ENCODE results near the gene LAMP1.
"Not testable (repeated sequence)": the region's sequence is repeated elsewhere in the genome, so short reads cannot be mapped to it uniquely, and the experiment has no call there.

The LAMP1 gene, protein sequence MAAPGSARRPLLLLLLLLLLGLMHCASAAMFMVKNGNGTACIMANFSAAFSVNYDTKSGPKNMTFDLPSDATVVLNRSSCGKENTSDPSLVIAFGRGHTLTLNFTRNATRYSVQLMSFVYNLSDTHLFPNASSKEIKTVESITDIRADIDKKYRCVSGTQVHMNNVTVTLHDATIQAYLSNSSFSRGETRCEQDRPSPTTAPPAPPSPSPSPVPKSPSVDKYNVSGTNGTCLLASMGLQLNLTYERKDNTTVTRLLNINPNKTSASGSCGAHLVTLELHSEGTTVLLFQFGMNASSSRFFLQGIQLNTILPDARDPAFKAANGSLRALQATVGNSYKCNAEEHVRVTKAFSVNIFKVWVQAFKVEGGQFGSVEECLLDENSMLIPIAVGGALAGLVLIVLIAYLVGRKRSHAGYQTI

DNA sequence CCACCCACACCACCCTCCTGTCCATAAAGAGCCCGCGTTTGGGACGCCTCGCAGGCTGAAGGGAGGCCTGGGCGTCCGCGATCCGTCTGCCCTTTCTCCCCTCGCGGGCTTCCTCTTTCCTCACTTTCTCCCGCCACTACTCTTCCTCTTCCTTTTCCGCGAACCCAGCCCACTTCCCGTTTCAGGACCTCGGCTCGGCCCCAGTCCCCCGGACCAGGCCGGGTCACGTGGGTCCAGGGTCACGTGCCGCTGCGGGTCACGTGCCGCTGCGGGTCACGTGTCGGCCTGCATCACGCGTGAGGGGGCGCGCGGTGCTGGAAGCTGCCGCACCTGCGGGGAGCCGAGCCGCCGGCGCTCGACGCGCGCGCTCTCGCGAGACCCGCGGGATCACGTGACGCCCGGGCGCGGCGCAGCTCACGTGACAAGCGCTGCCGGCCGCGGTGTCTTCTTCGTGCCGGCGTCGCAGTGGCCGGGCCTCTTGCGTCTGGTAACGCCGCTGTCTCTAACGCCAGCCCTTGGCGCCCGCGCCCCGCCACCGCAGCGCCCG lies at the start of gene LAMP1:
TSS of gene LAMP1 (plus strand) at position 417 of the 547 bp plus-strand sequence. CDS start 196 bp downstream, outside the sequence.
- DNase-seq (ENCODE audit: low read depth, low spot score) = peak; percentile 99

DNA sequence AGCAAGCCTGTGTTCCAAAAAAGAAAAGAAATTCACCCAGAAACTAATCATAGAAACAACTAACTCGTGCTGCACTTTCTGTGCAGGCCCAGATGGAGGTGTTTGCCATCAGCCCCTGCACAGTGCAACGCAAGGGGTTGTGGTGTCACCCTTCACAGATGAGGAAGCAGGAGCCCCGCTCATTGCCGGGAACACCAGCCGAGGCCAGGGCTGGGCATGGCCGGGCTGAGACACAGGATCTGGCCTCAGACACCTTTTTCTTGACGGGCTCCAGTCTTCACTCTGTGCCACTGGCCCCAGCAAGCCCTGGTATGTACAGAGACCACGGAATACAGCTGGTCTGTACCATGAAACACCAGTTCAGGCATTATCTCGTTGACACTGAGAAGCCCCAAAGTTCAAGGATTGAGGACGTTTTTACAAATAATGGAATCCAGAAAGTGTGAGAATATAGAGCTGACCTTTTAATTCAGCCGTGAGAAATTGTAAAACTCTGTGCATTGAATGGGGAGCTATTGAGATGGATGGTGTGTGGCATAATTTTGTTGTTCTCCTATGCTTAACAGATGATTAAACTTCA lies 44.4 kb upstream of the LAMP1 start:
- DNase-seq (ENCODE audit: low read depth, low spot score) = no peak

DNA sequence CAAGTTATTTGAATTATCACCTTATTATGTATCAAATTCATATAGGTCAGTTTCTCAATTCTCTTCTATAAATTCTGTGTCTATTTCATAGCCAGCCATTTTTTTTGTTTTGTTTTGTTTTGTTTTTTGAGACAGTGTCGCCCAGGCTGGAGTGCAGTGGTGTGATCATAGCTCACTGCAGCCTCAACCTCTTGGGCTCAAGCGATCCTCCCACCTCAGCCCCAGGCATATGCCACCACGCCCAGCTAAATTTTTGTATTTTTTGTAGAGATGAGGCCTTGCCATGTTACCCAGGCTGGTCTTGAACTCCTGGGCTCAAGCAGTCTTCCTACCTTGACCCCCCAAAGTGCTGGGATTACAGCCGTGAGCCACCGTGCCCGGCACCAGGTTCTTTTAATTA lies 39.1 kb upstream of the LAMP1 start:
- not testable (repeated sequence) for DNase-seq (ENCODE audit: low read depth, low spot score)

DNA sequence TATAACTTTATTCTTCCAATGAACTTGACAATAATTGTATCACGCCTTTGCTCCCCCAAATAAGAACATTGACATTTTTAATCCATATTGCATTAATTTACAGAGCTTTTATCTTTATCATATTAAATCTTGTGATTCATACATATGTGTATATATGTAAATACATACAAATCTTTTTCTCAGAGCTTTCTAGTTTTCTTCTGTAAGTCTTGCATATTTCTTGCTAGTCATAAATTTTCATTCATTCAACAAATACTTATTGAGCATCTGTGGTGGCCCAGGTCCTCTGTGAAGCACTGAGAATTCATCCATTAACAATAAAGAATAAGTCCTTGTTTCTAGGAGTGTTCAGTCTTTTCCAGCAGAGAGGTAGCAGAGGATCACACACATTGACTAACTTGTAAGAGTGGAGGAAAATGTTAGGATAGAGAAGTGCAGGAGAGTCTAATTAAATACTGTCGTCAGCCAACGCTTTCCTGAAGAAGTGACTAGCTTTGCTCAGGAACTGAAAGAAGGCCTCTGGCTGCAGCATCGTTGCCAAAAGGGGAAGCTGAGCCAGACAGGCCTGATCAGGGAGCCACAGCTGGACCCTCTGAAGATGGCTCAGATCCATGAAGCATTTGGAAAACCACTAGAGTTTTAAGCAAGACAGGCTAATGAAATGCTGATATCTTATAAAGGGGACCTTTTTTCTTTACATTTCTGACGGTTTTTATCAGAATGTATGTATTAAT lies 38.6 kb upstream of the LAMP1 start:
- no peak for DNase-seq (ENCODE audit: low read depth, low spot score)

DNA sequence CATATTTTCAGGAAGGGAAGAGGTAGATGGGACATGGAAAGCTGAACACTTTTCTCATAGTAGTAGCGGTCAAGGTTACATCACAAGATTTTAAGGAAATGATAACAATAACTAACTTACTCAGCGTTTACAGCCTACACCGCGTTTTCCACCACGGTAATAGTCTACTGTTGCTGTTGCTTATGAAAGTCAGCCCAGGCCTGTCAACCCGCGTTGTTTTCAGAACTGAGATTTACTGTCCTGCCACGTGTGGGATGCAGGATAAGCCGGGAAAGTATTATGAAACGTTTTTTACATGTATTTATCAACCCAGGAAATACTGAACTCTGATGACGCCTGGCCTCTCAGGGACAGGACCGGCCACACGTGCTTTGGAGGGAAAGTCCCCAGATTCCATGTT lies 36.0 kb upstream of the LAMP1 start:
- no peak for DNase-seq (ENCODE audit: low read depth, low spot score)

DNA sequence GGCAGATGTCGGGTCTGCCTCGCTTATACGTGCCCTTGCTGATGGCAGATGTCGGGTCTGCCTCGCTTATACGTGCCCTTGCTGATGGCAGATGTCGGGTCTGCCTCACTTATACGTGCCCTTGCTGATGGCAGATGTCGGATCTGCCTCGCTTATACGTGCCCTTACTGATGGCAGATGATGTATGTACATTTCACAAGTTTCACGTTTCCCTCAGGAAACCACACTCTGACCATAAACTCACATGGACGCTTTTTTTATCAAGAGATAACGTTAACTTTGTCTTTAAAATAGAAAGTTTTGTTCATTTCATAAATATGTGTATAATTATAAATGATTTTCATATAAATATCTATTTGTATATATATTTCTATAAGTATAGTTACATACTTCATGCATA lies 34.0 kb upstream of the LAMP1 start:
- not testable (repeated sequence) for DNase-seq (ENCODE audit: low read depth, low spot score)

DNA sequence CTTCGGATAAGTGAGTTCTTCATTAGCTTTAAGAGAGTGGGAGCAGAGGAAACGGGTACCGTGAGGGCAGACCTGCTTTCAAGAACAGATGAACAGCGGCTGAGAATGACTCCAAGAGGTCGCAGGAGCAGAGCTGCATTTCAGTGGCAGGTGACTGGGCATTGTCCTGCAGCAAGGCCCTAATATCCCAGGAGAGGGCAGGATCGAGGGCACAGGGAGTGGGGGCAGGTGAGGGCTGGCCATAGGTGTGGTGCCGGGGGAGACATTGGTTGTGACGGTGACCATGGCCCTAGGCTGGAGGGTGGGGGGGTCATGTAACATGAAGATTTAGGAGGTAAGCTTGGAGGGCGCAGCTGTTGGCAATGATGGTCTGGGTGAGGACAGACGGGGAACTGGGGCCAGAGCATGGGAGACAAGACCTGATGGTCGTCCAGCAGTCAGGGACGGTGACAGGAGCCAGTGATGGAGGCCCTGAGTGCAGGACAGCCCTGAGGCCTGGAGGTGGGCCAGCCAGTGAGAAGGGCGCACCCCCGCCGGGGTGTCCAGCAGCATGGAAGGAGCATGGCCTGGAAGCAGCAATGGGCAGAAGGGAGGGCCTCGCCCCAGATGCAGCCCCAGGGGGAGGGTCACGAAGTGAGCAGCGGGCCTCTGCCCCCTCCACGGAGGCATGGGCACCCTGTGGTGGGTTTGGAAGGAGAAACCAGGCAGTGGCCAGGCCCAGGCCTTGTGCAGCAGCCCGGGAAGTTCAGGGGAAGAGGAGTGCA lies 29.2 kb upstream of the LAMP1 start:
- no peak for DNase-seq (ENCODE audit: low read depth, low spot score)

DNA sequence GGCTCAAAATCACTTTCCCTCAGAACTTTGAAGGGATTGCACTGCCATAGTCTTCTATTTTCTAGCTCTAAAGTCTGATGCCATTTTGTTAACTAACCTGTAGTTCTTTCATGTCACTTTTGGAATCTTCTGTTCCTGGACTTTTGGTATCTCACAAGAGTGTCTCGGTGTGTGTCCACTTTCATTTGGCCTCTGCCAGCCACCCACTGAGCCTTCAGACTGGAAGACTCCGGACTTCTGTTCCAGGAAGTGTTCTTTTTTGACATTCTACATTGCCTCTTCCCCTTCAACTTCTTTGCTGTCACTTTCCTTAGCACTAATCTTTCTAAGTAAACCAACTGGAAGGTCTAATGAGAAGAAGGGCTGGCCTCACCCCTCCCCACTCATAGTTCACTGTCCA lies 25.0 kb upstream of the LAMP1 start:
- no peak for DNase-seq (ENCODE audit: low read depth, low spot score)

DNA sequence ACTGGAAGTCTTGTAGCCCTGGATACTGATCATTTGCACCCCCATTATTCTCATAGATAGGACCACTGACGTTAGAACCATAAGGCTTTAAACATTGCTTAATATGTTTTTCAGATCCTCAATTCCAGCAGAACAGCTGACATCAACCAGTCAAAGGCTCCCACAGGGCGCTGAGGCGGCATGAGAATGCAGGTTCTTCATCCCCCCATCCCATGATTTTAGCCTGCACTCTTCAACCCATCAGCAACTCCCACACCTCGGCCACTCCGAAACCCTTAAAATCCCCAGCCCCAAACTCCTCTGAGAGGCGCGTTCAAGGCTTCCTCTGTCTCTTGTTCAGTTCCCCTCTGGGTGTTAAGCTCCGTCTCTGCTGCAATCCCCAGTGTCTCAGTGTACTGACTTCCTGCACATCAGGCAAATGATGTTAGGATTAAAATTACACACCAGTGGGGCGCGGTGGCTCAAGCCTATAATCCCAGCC lies 24.3 kb upstream of the LAMP1 start:
- no peak for DNase-seq (ENCODE audit: low read depth, low spot score)

DNA sequence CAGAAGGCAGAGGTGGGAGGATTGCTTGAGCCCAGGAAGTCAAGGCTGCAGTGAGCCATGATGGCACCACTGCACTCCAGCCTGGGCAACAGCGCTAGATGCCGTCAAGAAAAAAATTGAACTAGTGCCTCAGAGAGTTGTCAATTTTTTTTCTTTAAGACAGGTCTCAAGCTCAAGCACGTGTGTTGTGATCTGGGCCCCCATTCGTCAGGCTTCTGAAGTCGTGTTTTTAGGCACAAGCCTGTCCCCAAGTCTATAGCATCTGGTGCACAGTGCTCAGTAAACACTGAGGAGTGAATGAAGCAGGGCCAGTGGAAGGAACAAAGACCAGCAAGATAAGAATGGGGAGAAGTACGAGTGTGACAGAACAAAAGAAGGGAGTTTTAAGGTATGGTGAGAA lies 23.7 kb upstream of the LAMP1 start:
- DNase-seq (ENCODE audit: low read depth, low spot score) = no peak

DNA sequence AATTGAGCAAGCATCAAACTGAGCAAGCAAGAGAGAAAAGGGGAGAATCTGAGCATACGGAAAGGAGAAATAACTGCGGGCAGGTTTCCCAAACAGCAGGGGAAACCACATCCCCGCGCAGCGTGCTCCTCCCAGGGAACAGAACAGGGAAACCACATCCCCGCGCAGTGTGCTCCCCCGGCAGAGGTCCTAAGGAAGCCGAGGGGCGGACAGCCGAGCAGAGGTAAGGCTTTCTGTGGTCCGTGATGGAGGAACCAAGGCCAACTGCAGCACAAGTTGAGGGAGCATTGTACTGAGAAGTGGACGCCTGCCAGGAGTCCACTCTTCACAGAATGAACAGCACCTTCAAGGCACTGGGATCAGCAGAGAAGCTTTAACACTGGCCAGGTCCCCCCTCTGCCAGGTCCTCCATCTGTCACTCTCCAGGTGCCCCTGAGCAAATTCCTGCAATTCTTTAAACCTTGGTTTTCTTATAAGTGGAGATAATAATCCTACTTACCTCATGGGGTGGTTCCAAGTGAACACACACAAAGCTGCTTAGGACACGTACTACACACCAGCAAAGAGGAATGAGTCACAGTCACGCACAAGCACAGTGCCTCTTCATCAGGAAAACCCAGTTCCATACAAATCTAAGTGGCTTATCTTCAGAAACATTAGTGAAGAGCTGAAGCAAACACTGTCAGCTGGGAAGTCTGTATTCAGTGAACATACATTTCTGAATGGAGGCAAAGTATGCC lies 23.0 kb upstream of the LAMP1 start:
- peak; percentile 12 for DNase-seq (ENCODE audit: low read depth, low spot score)

DNA sequence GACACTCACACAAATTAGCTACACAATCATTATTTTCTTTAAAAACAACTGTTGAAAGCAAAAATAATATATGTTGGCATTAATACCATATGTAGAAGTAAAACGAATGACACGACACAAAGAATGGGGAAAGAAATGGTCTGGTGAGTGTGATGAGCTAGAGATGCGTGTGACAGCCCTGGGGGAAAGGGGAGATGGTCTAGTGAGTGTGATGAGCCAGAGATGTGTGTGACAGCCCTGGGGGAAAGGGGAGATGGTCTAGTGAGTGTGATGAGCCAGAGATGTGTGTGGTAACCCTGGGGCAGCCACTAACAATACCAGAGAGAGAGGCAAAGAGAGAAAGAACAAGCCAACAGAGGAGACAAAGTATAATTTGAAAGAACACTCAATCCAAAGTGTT lies 22.3 kb upstream of the LAMP1 start:
- no peak for DNase-seq (ENCODE audit: low read depth, low spot score)

DNA sequence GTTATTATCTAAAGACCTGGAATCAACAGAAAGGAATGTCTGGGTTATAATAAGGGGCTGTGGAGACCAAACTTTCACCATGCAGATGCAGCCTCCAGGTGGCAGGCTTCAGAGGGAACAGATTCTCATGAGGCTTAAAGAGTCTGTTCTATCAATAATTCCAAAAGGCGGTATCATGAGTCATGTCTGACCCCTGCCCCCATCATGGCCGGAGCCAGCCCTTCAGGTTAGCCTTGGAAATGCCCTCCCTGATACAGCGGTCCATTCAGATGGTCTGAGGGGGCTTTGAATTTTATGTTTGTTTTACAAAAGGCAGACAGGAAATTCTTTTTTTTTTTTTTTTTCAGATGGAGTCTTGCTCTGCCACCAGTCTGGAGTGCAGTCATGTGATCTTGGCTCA lies 21.7 kb upstream of the LAMP1 start:
- peak; percentile 65 for DNase-seq (ENCODE audit: low read depth, low spot score)

DNA sequence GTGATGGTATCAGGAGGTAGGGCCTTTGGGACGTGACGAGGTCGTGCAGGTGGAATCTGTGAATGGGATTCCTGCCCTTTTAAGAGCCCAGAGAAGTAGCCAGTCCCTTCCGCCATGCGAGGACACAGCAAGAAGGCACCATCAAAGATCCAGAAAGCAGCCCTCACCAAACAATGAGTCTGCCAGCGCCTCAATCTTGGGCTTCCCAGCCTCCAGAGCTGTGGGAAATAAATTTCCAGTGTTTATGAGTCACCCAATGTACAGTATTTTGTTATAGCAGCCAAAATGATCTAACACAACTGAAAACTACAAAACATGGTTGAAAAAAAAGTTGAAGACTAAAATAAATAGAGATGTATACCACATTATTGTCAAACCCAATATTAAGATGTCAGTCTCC lies 16.9 kb upstream of the LAMP1 start:
- no peak for DNase-seq (ENCODE audit: low read depth, low spot score)

DNA sequence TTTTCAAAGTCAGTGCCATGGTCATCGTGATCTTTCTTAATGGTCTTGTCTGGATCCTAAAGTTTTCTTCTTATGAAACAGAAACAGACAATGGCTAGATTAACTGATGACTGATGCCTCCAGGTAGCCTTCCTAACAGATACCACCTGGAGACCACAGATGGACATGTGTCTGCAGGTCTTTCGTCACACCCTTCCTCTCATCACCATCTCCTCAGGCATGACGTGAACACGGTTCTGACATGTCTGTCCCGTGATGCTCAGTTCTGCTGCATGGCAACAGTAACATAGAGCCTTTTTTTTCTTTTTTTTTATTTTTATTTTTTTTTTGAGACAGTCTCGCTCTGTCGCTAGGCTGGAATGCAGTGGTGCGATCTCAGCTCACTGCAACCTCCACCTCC lies 13.1 kb upstream of the LAMP1 start:
- DNase-seq (ENCODE audit: low read depth, low spot score) = no peak

DNA sequence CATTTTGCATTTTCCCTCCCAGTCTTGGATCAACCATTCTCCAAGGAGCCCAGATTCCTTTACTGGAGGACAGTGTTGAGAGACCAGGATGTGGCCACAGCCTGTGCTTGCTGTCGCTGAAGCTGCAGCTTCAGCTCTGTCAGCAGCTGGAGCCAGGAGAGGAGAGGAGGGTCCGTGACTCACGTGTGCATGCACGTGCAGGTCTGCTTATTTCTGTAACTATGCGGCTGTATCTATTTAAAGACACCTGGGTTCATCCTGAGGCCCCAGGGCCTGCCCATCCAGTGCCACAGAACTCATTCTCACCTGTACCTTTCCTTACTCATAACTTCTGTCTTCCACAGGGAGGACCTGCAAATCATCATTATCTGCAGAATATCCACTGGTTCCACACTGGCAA lies 8.2 kb upstream of the LAMP1 start:
- DNase-seq (ENCODE audit: low read depth, low spot score) = no peak

DNA sequence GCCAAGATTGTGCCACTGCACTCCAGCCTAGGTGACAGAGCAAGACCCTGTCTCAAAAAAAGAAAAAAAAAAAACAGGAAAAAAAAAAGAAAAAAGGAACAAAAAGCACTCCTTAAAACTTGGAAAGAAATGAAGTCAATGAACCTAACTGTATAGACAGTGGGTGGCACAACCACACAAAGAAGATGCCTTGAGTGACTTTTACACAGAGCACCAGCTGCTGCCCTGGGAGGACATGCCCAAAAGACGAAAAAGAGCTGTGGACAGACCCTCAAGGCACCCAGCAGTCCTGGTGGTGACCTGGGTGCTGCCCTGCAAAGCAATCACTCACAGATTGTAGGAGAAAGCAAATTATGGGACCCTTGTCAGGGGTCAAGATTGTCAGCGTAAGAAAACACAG lies 5.9 kb upstream of the LAMP1 start:
- no peak for DNase-seq (ENCODE audit: low read depth, low spot score)

DNA sequence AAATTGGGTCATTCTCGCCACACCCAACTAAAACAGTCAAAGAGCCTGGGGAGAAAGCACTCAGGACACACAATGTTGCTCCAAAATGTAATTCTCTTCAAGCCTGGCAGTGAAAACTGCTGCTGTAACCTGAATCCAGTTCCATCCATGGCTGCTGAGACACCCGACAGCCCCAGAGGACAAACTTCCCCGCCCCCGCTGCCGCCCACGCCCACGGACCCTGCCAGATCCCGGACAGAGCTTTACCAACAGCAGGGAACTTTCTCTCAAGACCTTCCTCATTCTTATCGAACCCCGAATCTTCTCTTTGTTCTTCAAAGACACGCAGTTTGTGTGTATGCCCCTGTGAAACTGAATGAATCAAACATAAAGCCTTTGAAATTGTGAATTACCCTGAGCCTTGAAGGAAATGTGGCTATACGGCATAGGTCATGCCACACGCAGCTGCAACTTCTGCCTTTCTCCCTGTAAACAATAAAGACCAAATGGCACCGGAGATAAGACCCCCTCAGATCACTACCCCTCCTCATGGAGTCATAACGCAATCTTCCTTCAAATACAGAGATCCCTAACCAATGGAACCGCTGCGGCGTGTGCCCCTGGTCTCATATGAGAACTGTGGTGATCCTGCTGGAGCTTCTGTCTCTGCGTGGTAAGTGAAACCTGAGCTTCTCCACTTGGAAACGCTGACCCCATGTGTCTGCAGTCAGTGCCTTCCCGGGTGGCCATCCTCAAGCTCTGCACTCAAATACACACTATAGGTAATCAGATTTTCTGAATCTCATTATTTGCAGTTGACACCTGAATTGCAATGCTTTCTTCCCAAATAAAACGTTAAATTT lies 4.8 kb upstream of the LAMP1 start:
- peak; percentile 32 for DNase-seq (ENCODE audit: low read depth, low spot score)

DNA sequence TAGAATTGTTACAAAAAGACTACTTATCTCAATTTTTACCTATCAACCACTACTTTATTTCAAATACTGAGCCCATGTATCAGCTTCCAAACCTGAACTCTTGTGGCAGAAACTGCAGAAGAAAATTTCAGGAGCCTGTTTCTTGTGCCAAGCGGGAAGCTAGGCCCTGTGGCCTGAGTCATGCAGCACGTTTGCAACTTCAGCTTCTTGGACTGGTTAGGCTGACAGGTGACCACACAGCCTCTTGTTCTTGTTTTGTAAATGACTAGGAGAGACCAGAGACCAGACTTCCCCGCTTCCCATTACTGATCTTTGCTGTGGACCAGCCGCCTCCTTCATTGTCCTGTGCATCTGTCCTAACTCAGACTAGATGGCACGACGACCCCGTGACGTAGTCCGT lies 3.4 kb upstream of the LAMP1 start:
- no peak for DNase-seq (ENCODE audit: low read depth, low spot score)

DNA sequence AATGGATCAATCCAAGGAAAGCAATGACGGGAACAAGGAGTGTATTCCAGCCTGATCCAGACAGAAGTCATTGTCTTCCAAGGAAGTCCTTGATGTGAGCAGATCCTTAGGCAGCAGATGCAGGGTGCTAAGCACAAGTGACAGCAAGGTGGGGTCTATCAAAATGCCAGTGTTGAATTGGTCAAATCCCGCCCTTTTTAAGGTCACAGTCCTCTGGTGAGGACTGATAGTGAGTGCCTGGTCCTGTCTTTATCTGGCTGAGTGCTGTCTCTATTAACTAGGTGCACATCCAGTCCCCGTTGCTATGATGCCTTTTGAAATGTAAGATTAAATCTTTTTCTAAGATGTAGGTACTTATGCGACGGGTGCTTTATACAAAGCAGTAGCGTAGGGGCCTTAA lies 1.3 kb upstream of the LAMP1 start:
- no peak for DNase-seq (ENCODE audit: low read depth, low spot score)

All from ELF-1 (cell line).